Stimulated activated CD8-positive, alpha-beta memory T cell treated with anti-CD3 and anti-CD28 coated beads, Interleukin-15, amount 100 ng/mL, for 1 hour (primary cell): ENCODE measurements around the gene VWCE.
"Not testable (repeated sequence)": the region's sequence is repeated elsewhere in the genome, so short reads cannot be mapped to it uniquely, and the experiment has no call there.

Source experiments
- DNase-seq: peaks from one replicate; pipeline ENCODE4 v3.0.0-alpha.2; 2020; ENCODE audit warnings: low read depth

The VWCE gene

DNA sequence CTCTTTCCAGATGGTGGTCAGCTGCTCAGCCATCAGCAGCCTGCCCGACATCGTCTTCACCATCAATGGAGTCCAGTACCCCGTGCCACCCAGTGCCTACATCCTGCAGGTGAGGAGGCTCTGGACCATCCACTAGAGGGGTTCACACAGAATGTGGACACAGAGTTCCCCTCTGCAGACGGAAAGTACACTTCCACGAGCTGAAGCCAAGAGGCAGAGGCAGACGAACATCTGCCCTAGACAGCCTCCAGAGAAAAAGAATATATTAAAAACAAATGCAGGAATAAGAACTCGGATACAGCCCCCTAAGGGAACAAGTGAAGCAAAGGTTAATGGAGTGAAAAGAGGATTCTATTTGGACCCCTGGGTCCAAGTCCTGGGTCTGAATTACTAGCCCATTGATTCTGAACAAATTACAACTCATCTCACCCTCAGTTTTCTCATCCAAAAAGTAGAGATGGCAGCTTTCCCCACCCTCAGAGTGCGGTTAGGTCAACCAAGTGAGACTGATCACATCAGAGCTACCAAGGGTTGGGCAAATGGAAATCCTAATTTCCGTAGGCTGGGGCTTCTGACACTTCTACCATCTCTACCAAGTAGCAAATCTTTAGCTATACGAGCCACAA, 83.7 kb downstream of the VWCE start:
- not testable (repeated sequence) for DNase-seq

GRCh38 chr11:61210629-61211028, 84.5 kb downstream of the VWCE start:
- DNase-seq, result not testable (repeated sequence)
